Astrocyte of the spinal cord (primary cell): ENCODE measurements around the gene CALN1.

ENCODE experiments used
- DNase-seq: peaks from one replicate; pipeline ENCODE4 v3.0.0; 2011; ENCODE audit warnings: low read depth, low spot score
- H3K4me3 ChIP-seq: 2 replicates; pipeline ENCODE4 v1.5.1; 2011; ENCODE audit warnings: low read depth, mild to moderate bottlenecking, low read length, moderate library complexity
- in situ Hi-C: cut with HindIII; loops from 2 replicates; pipeline ENCODE4 v1.10.0; 2017; ENCODE audit warnings: low sequenced_read_pairs
- TF ChIP-seq, protein P1 (sequence below): IDR thresholded peaks from 2 replicates; pipeline ENCODE4 v1.5.1; 2012; ENCODE audit warnings: low read depth, mild to moderate bottlenecking, low read length, inconsistent platforms

The CALN1 gene

DNA sequence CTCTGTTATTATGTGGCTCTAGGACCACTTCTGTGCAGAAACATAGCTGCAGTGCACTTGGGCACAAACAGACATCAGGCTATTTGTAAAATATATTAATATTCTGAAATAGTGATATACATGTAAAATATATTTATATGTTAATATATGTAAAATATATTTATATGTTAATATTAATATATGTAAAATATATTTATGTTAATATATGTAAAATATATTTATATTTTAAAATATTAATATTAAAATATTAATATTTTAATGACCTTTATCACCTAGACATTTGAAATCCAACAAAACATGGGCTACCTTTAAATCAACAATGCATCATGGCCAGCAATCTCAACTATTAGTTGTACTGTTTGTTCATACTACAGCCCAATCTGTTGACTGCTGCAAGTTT lies 347.2 kb downstream of the CALN1 start:
- no peak overlapping the region for H3K4me3 ChIP-seq
- in situ Hi-C loops = no loop called here
- DNase-seq = no peak

DNA sequence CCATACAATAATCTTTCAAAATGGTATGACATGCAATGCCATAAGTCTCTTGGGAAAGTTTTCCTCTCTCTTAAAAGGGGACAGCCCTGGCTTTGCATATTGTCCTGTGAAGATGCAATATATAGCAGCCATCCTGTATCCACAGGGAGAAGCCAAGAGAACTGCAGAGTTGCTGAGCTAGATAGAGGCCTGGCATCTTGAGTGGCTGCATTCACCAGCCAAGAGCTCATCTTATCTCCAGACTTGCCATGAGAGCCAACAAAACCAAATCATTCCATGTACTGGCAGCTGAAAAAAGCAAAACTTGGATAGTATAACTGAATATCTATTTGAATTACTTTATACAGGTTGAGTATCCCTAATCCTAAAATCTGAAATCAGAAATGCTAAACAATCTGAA lies 348.8 kb downstream of the CALN1 start:
- H3K4me3 ChIP-seq = no peak overlapping the region
- TF ChIP-seq, protein P1, sequence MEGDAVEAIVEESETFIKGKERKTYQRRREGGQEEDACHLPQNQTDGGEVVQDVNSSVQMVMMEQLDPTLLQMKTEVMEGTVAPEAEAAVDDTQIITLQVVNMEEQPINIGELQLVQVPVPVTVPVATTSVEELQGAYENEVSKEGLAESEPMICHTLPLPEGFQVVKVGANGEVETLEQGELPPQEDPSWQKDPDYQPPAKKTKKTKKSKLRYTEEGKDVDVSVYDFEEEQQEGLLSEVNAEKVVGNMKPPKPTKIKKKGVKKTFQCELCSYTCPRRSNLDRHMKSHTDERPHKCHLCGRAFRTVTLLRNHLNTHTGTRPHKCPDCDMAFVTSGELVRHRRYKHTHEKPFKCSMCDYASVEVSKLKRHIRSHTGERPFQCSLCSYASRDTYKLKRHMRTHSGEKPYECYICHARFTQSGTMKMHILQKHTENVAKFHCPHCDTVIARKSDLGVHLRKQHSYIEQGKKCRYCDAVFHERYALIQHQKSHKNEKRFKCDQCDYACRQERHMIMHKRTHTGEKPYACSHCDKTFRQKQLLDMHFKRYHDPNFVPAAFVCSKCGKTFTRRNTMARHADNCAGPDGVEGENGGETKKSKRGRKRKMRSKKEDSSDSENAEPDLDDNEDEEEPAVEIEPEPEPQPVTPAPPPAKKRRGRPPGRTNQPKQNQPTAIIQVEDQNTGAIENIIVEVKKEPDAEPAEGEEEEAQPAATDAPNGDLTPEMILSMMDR = no peak
- no peak for DNase-seq
- in situ Hi-C loops = no loop called here

More for the DNA sequence above, 347.2 kb downstream of the CALN1 start:
- TF ChIP-seq, protein P1 = no peak

DNA sequence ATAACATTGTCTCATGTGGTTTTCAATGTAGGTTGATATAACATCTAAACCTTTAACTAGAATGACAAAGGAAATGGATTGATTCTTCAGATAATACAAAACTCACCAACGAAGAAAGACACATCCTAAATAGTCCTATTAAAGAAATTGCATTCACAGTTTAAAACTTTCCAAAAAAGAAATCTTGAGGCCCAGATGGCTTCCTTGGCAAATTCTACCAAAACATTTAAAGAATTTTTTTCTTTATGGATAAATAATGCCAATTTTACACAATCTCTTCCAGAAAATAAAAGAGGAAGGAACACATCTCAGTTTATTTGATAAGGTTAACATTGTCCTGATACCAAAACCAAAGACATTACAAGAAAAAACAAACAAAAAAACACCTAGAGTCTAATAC lies 349.5 kb downstream of the CALN1 start:
- DNase-seq = no peak
- TF ChIP-seq, protein P1 = no peak
- in situ Hi-C loops = no loop called here
- no peak overlapping the region for H3K4me3 ChIP-seq

DNA sequence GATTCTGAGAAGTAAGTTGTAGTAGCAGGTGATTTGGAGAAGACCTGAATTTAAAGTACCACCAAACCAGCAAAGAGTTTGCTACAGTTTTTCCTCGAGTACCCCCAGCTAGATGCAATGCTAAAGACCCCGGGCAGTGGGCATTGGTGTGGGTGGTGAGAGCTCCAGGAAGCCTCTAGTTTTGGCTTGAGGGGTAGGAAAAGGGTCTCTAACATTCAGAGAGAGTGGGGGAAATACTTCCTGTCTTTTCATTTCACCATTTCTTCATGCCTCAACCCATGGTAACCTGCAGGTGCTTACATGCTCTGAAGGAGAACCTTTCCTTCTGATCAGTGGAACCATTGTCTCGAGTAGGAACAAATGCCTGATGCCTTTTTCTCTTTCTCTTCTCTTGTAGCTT lies 352.2 kb downstream of the CALN1 start:
- TF ChIP-seq, protein P1 = no peak
- in situ Hi-C loops = no loop called here
- DNase-seq = no peak
- no peak overlapping the region for H3K4me3 ChIP-seq

DNA sequence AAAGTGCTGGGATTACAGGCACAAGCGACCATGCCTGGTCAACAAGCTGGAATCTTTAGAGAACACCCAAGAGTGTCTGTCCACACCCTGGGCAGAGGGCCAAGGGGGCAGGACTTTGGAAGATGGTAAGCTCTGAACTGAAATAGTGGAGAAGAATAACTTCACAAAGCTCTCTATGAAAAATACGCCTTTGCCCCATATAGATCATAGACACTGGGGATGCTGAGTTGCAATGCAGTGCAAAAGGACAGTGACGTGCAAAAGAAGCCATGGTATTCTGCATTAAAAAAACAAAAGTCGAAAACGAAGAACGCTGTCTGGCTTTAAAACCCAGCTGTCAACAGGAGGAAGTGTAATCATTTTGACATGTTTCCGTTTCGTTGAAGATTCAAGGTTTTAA lies 353.6 kb downstream of the CALN1 start:
- in situ Hi-C loops = no loop called here
- DNase-seq = no peak
- TF ChIP-seq, protein P1 = no peak
- H3K4me3 ChIP-seq = no peak overlapping the region

DNA sequence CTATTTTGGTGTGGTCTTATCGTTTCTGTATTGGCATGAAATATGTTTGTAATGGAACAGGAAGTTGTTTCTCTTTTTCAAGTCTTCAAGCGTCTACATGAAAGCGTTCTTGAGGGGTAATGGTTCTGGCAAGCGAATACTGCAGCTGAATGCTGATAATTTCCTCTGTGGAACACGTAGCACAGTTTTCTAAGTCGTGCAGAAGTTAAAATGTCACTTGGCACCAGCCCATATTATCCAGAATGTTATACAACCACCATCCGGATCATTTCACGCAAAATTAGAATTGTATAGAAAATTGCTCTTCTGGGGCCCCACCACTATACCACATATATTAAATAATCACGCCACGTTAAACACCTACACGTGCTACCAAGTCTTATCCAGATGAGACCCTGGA lies 354.3 kb downstream of the CALN1 start:
- no peak overlapping the region for H3K4me3 ChIP-seq
- no peak for DNase-seq
- in situ Hi-C loops = no loop called here
- TF ChIP-seq, protein P1 = no peak

DNA sequence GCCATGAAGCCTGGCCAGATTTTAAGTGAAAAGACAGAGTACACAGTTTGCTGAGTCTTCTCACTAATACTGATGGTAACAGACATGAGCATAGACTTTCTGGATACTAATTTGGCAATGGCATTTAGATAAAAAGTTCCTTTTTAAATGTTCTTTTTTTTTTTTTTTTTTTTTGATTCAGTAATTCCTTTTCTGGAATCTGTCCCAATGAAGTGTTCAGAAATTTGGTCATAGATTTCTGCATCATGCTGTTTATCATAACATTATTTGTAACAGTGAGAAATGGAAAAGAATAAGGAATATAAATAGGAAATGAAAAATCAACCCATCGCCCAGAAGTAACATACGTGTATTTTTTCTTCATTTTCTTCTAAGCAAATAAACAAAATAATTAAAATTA lies 354.9 kb downstream of the CALN1 start:
- DNase-seq = no peak
- TF ChIP-seq, protein P1 = no peak
- no peak overlapping the region for H3K4me3 ChIP-seq
- in situ Hi-C loops = no loop called here
